GM19463 (cell line): ENCODE measurements around the gene SH3GLB1.

ENCODE experiments used
- ATAC-seq: cut with Tn5 transposase; IDR thresholded peaks from one replicate; pipeline ENCODE4 v1.9.1; 2021; ENCODE audit warnings: mild to moderate bottlenecking, moderate library complexity; ENCODE audit not compliant: unreplicated experiment

The SH3GLB1 gene

DNA sequence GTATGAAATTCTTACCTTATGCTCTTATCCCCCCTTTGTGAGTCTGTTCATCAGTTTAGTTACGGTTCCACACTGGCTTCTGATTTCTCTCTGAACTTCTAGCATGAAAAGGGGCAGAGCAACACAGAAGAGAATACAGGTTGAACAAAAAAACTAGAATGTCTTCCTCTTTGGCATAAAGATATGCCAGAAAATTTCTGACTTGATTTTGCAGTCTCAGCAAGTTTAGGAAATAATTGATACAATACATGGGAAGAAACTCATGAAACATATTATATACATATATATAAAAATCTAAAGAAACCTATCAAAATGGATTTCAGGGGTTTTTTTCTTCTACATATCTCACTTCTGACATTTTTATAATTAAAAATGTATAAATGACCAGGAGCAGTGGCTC lies 27.0 kb downstream of the SH3GLB1 start:
- ATAC-seq: no peak

DNA sequence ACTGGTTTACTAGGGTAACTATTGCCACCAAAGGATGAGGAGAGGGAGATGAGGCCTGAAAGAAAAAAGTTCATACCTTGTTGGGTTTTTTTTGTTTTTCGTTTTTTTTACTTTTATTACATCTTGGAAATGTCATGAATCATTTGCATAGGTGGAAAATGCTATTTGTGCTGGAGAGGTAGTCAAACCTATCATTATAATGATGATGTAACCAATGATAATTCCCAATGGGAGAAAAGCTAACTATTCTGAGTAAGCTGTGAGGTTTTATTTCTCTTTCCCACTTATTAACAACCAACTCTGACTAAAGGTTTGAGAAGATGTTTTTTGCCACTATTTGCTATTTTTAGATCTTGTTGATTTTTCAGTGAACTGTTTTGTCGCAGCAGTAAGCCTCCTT lies 29.0 kb downstream of the SH3GLB1 start:
- no peak for ATAC-seq

DNA sequence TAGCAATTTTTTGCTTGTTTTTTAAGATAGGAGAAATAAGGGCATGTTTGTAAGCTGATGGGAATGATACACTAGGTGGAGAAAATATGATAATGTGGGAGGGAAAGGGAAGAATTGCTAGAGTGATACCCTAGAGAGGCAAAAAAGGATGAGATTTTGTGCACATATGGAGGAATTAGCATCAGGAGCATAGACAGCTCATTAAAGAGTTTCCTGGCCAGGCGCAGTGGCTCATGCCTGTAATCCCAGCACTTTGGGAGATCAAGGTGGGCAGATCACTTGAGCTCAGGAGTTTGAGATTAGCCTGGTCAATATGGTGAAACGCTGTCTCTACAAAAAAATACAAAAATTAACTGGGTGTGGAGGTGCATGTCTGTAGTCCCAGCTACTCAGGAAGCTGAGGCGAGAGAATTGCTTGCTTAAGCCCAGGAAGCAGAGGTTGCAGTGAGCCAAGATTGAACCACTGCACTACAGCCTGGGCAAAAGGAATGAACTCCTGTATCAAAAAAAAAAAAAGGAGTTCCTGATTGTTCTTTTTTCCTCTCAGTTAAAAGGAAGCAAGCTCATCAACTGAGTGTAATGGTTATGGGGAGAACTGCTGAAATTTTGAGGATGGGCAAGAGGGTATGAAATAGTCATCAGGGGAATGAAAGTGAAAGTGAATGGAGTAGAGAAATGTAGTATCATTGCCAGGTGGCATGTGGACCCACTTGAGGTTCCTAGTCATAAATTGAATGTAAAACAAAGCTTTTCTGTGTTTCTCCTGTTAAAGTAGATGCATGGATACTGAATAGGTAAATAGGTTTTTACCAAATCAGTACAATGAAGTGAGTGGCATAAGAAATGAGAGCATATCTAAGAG lies 35.5 kb downstream of the SH3GLB1 start:
- peak; percentile 91 for ATAC-seq

DNA sequence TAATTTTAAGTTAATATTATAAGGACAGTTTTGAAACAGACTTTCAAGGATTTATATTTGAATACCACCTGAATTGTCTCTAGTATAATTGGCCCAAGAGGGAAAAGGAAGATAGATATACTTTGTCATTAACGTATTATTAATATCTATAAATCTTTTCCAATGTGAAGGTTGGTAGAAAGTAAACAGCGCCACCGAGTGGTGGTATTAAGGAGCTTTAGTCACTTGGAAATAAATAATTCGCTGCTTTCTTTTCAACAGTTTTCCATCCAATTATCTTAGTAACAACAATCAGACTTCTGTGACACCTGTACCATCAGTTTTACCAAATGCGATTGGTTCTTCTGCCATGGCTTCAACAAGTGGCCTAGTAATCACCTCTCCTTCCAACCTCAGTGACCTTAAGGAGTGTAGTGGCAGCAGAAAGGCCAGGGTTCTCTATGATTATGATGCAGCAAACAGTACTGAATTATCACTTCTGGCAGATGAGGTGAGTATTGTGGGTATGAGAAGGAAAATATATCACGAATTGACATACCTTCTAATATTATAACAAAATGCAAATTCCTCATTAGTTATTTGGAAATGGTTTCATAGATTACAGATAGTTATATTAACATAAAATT lies 37.7 kb downstream of the SH3GLB1 start:
- ATAC-seq: no peak

DNA sequence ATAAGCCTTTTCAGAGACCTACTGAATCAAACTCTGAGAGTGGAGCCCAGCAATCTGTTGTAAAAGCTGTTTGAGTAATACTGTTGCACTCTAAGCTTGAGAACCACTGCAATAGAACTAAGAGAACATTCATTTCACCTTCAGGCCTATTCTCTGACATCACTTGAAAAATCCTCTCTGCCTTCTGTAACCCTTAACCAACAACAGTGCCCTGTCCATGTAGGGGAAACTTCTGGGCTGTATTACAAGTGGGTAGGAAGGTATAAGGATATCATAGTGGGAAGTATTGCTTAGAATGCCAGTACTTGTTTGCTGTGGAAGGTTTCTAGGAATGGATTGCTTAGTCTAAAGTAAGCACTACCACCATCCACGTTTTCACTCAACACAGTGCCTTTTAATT lies 42.9 kb downstream of the SH3GLB1 start:
- no peak for ATAC-seq

DNA sequence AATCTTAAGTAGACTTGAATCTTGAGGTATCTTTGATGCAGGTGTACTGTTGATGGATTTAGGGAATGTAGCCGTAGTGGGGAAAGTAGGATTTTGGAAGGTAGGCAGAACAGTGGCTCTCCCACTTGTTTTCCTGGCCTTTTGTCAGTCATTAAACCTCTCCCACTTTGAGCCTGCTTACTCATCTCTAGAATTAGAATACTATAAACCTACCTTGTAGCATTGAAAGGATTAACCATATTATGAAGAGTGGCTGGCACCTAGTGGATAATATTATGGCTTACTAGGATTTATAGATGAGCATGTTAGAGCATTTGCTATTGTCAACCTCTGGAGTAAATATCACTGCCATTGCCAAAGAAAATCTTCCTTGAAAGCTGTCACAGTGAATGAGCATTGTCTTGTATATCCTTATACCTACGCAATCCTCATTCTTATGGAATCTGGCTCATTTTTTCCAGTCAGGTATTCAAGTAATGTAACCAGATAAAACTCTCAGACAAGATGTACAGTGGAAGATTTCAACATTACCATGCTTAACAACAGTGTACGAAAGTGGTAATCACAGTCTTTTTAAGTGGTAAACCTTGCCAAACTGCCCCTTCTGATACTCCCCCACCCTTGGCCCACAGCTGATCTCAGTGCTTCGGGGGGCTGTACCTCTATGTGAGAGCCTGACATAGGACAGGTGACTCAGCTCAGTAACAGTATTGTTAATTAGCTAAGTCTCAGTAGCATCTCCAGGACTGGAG lies 44.4 kb downstream of the SH3GLB1 start:
- no peak for ATAC-seq

DNA sequence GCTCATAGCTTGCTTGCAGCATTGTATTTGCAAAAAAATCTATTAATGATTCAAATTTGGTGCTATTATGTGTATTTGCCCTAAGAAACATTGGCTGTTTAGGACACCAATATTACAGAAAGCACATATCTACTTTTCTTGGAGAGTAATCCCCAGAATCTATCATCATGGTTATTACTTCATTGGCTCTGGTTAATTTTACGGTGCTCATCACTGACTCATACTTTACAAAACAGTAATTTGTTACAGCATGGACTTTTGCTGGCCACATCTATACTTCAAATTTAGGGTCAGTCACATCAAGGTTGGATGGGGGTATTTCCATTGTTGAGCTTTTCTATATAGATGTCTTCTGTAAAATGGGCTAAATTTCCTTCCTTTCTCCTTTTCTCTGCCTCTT lies 45.7 kb downstream of the SH3GLB1 start:
- no peak for ATAC-seq

DNA sequence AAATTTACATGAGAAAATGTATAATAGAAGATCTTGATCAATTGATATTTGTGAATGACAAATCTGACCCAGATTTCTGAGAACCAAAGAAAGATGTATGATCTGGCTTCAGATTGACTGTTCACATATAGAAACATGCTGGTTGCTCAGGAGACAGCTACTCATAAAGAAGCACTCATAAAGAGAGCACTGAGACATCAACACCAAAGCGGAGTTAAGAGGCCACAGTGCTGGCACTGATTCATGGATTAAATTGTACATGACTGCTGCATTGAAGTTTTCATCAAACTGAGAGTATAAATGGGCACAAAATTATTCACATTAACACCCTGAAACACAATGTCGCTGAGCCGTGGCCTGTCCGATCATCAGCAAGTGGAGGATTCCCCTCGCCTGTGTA lies 46.2 kb downstream of the SH3GLB1 start:
- no peak for ATAC-seq

DNA sequence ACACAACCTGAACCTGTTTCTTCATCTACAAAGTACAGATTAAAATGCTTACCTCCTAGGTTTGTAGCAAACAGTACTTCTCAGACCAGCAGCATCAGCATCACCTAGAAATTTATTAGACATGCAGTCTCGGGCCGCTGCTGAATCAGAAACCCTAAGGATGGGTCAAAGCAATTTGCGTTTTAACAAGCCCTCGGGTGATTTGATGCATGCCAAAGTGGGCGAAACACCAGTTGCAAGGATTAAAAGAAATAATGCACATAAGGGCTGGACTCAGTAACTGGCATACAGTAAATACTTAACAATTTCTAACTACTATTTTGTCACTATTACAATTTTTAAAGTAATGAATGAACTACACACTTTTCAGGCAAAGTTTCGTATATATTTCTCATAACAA lies 47.5 kb downstream of the SH3GLB1 start:
- ATAC-seq: no peak

DNA sequence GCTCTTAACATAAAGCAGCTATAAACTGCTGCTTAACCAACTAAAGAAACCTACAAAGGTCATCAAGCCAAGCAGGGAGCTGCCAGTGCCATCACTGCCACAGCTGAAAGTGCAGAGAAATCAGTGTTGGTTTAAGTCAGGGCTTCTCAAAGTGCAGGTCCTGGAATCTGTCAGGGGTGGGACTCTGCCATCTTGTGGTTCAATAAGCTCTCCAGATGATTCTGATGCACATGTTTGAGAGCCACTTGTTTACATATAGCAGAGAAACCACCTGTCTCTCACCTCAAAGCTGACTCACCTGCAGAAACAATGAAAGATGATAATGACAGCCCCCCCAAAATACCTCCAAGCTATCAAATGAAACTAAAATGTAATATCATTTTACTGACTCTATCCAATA lies 49.3 kb downstream of the SH3GLB1 start:
- no peak for ATAC-seq

DNA sequence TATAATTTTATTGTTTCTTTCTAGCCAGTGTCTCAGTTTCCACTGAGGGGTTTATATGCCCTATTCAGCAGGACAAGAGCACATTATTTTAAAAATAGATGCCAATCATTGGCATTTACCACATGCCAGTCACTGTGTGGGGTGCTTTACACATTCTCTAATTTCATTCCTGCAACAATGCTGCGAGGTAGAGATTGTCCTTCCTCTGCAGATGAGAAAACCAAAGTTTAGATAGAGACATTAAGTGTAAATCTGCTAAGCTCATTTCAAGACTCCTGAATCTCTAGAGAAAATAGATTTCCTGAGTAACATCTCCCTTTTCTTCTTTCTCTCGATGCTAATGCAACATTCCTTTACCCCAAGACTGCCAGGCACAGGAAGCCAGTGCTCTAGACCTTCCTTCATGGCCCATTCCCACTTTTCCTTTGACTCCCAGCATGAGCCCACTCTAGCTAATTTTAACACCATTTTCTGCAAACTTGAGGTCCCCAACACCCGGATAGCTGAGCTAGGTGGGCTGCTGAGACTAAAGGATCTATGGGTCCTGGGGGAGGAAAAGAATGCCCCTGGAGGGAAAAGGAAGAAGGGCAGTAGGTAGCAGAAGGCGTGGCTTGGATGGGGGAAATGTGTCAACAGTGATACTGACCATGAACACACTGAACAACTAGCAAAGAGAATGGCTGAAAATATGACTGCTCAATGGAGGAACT lies 50.0 kb downstream of the SH3GLB1 start:
- no peak for ATAC-seq

DNA sequence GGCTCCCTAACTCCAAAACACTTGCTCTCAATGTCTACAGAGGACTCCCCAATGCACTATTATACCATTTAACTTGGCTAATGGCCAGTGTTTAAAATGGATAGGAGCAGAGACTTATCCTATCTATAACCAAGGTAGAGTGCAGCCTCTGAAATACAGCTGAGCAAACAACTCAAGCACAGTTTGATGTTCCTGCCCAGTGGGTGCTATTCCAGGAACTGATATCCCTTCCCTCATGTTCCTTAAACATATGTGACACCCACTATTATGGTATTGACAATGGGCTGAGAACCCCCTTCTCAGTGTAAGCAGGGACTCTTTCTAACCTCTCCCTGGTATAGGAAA lies 51.7 kb downstream of the SH3GLB1 start:
- ATAC-seq: no peak

DNA sequence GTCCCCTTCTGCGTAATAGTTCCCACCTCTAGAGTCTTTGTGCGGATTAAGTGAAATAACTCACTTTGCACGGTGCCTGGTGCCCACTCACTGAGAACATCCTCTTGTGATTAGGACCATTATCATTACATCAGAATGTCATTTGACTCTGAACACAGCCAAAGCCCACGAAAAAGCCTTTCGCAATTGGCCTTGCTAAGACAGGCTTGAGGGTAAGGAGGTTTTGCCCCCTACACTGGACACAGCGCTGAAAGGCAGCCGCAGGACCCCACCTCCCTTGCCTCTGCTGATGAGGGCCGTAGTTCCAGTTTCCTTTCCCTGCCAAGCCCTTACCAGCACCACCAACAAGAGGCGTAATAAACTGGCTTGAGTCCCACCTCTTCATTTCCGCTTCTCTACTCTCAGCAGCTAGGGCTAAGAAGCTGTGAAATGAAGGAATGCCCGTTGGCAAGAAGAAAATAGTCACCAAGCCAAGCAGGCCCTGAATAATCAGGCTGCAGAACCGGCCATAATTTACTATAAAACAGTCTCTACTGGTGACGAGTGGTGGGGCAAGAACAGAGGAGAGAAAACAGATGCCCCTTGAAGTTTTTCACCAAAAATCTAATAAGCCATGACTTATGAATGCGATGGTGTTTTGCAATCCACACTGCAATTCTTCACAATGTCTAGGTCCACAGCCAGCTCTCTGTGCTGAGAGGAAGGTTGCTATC lies 53.1 kb downstream of the SH3GLB1 start:
- no peak for ATAC-seq

DNA sequence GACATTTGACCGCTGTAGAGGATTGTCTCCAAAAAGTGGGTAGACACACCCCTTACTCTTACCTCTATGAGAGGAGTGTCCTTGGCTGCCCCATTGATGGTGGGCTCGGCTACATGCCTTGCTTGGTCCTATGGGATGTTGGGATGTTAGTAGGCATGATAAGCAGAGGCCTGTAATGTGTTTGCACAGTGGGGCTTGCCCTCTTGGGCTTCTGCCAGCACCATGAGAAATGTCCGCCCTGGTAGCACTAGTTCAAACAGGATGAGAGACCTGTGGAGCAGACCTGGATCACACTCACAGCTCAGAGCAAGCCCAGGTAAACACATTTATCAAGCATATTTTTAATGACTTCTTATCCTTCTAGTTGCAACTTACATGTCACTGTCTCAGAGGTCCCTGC lies 54.2 kb downstream of the SH3GLB1 start:
- ATAC-seq: no peak

DNA sequence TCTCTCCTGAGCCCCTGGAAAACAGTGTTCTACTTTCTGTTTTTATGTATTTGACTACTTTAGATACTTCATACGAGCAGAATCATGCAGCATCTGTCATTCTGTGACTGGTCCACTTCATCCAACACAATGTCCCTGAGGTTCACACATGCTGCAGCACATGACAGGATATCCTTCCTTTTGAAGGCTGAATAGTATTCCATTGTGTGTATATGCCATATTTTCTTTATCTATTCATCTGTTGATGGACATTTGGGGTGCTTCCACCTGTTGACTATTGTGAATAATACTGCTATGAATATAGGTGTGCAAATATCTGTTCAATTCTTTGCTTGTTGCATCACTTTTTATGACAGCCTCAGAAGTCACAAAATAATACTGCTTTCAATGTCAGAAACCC lies 55.8 kb downstream of the SH3GLB1 start:
- ATAC-seq: no peak

DNA sequence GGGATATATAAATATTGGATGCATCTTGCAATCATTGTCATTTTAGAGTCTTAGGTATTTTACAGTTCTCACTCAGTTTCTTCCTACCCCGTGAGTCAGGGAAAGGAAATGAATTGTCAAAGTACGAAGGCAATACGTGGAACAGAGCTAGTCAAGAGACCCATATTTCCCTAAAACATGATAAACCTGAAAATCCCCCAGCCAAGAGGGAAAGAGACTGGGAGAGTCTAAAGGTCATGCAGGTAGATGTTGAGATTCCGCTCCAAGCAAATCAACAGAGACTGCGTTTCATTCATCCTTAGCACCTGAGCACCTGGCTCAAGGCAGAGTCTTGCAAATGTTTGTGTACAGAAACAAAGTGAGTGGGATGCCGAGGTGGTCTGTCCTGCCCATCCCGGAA lies 58.0 kb downstream of the SH3GLB1 start:
- no peak for ATAC-seq

DNA sequence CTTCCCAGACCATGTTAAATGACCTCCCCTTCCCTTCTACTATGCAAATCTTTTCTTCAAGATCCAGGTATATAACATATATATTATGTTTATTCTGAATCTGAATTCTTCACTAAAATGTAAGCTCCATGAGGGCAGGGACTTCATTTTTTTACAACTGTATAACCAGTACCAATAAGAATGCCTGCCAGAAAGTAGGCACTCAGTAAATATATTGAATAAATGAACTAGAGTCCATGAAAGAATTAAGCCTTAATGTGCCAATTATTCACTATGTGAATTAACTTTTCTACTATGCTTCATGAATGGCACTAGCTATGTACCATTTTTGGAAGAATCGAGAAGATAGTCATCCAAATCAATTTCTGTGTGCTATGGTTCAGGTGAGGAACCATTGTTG lies 60.1 kb downstream of the SH3GLB1 start:
- no peak for ATAC-seq

DNA sequence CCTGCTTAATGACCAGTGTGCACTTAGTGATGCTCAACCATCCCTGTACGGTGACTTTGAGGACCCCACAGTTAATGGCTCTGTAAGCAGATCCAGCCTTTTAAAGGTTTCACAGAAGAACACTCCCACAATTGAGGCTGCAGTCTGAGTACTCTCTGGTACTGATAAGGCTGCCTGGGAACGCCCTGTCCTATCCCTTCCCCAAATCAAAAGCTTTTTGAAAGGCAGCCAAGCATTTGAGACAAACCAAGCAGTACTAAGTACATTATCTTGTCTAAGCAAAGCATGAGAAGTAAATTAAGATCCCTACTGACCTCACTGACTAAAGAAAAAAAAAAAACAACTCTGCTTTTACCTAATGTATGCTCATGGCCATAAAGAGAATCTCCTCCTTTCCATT lies 60.7 kb downstream of the SH3GLB1 start:
- no peak for ATAC-seq

DNA sequence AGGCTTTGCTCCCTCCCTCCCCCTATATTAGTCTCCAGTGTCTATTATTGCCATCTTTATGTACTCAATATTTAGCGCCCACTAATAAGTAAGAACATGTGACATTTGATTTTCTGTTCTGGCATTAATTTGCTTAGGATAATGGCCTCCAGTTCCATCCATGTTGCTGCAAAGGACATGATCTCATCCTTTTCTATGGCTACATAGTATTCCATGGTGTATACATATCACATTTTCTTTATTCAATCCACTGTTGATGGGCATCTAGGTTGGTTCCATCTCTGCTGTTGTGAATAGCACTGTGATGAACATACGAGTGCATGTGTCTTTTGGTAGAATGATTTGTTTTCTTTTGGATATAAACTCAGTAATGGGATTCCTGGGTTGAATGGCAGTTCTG lies 61.3 kb downstream of the SH3GLB1 start:
- ATAC-seq: no peak

DNA sequence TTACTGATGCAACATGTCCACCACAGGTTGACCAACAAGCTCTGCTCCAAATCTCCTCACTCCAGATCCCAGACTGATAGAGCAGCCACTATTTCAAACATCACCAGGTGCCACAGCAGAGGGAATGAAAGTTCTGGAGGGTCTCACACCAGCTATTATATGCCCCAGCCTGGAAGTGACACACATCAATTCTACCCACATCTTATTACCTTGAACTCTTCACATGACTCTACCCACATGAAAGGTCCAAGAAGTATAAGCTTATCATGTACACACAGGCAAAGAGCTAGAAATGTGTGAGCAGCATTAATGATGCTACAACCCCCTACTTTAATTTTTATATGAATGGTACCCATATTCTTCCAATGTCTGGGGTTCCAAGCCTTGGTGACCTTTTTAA lies 64.2 kb downstream of the SH3GLB1 start:
- no peak for ATAC-seq

DNA sequence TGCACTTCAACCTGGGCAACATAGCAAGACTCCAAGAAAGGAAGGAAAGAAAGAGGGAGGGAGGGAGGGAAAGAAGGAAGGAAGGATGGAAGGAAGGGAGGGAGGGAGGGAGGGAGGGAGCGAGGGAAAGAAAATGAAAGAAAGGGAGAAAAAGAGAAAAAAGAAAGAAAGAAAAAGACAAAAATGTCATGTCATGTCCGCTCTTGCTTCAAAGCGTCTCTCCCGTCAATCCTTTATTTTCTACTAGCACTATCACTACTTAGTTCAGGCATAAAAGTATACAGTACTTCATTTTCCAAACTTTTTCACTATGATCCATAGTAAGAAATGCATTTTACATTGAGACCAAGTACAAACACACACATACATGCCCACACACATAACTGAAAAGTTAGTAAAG lies 64.7 kb downstream of the SH3GLB1 start:
- no peak for ATAC-seq
